ENCODE data around the gene LYSMD1.

LYSMD1 gene

DNA sequence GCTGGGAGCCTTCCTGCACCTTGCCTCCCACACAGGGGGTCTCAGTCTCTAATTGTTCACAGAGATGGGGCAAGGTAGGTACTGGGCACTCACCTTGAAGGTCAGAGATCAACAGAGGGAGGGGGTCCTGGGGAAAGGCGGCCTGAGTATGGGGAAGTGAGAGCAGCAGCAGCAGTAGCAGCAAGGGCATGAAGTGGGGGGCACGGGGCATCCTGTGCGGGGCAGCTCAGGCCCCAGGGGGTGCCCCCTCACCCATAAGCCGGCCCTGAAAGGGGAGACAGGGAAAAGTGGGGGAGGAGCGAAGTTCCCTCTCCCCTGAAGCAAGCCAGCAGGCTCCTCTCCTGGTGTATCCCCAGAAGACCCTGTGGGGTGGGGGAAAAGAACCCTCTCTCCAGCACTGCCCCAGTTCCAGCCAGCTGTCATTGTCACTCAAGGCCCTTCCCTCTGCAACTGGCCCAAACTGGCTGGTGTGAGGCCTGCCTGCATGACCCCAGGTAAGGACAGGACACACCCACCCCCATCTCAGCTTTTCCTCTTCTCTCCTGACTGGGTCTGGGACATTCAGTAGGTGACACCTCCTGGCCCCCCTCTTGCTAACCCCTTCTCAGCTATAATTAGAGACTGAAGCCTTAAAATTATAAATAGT, 23.2 kb downstream of the LYSMD1 start:
- no peak for DNase-seq

DNA sequence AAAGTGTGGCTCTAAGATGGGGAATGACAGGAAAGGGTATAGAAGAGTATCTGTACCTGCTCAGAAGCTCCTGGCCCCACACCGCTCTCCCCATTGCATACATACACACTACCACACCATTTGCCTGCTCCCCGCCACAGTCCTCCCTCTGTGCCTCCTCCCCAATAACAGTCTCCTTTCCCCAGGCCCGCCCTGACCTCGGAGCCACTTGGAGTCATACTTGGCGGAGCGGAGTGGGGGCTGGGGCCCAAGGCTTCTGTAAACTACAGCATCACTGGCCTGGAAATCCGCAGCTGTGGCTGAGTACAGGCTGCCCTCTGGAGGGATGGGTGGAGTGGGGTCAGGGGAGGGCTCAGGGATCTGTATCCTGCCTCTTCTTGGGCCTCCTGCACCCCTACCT, 27.9 kb downstream of the LYSMD1 start:
- no peak for DNase-seq

GRCh38 chr1:151135433-151136385, 30.0 kb downstream of the LYSMD1 start:
- no peak for DNase-seq

DNA sequence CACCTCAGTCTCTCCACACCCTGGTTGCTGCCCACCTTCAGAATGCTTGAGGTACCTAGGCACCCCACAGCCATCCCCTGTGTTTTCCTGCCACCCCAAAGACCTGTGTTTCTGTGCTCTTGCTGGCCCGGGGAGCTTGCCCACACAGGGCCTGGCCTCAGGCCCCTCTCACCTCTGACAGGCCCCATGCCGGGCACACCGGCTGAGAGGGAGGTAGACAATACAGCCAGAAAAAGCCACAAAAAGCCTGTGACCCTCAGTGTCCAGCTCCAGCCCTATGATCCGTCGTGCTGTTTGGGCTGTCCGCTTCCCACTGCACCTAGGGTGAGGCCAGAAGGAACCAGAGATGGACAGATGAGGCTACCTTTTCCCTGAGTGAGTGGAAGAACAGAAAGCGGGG, 30.7 kb downstream of the LYSMD1 start:
- DNase-seq, result no peak

- DNase-seq, result no peak
Measured at GRCh38 chr1:151134396-151134795, 31.3 kb downstream of the LYSMD1 start.

- DNase-seq, result no peak
Measured at GRCh38 chr1:151133018-151133806, 32.5 kb downstream of the LYSMD1 start.

- no peak for DNase-seq
Measured at GRCh38 chr1:151132335-151133017, 33.2 kb downstream of the LYSMD1 start.

GRCh38 chr1:151131701-151132334, 33.9 kb downstream of the LYSMD1 start:
- DNase-seq, result peak in 2 of 58 donors; percentile 7 to 12

- DNase-seq, result peak in 55 of 58 donors; percentile 21 to 90 (median 60)
Measured at GRCh38 chr1:151130987-151131586, 34.6 kb downstream of the LYSMD1 start.

- no peak for DNase-seq
Measured at GRCh38 chr1:151128800-151129199, 36.9 kb downstream of the LYSMD1 start.

- DNase-seq, result no peak
Measured at GRCh38 chr1:151124763-151125403, 40.8 kb downstream of the LYSMD1 start.

DNA sequence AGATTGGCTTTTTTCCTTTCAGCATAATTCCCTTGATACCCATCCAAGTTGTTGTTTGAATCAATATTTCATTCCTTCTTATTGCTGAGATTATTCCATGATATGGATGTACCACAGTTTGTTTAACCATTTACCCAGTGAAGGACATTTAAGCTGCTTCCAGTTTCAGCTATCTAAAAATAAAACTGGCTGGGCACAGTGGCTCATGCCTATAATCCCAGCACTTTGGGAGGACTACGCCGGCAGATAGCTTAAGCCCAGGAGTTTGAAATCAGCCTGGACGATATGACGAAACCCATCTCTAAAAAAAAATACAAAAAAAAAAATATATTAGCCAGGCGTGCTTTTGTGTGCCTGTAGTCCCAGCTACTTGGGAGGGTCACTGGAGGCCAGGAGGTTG, 51.8 kb downstream of the LYSMD1 start:
- DNase-seq, result no peak

Data from anterior cingulate cortex (tissue), 58 donors.